Mesodermal cell (in vitro differentiated cells): ENCODE measurements around the gene LPCAT1.
"Not testable (repeated sequence)": the region's sequence is repeated elsewhere in the genome, so short reads cannot be mapped to it uniquely, and the experiment has no call there.

Source experiments
- H3K27ac ChIP-seq: 2 replicates; pipeline ENCODE4 v1.7.0; 2013; ENCODE audit warnings: mild to moderate bottlenecking, low read depth, low read length, moderate library complexity; ENCODE audit not compliant: severe bottlenecking
- H3K36me3 ChIP-seq: 2 replicates; pipeline ENCODE4 v1.7.1; 2013; ENCODE audit warnings: mild to moderate bottlenecking, low read length, moderate library complexity; ENCODE audit not compliant: control insufficient read depth, insufficient read depth
- H3K4me1 ChIP-seq: one replicate; pipeline ENCODE4 v1.7.1; 2013; ENCODE audit warnings: mild to moderate bottlenecking, low read length; ENCODE audit not compliant: insufficient read depth, control insufficient read depth, poor library complexity, severe bottlenecking
- H3K4me3 ChIP-seq: 2 replicates; pipeline ENCODE4 v1.7.0; 2013; ENCODE audit warnings: low read length, control low read depth, mild to moderate bottlenecking; ENCODE audit not compliant: insufficient read depth, poor library complexity, severe bottlenecking; ENCODE audit errors: extremely low read depth
- H3K9me3 ChIP-seq: 2 replicates; pipeline ENCODE4 v1.7.1; 2013; ENCODE audit warnings: mild to moderate bottlenecking, low read length, moderate library complexity; ENCODE audit not compliant: control insufficient read depth
- WGBS, 2 experiments: methylation state at CpG; one replicate each; pipeline ENCODE4 v1.1.5; 2013; ENCODE audit warnings: missing lambda C conversion rate in 2 of 2; ENCODE audit not compliant: insufficient coverage in 2 of 2; 5-methylcytosine and 5-hydroxymethylcytosine counted together

The LPCAT1 gene

GRCh38 chr5:1424716-1425115 is 99.0 kb downstream of the LPCAT1 start:
- Histone ChIP-seq H3K27ac (no peak overlapping the region), H3K36me3 (no peaks in the 10 kb centered on the region), H3K4me1 (no peaks in the 10 kb centered on the region), H3K4me3 (no peak overlapping the region), H3K9me3 (peaks cover 13% of the 10 kb centered on the region)
- 87 to 89% methylated on average over 9 of the region's 9 CpGs for WGBS, 2 experiments

GRCh38 chr5:1423901-1424603 is 99.7 kb downstream of the LPCAT1 start:
- WGBS, 2 experiments, result 75 to 78% methylated on average over 16 to 18 of the region's 19 CpGs
- H3K27ac ChIP-seq, result no peak overlapping the region

DNA sequence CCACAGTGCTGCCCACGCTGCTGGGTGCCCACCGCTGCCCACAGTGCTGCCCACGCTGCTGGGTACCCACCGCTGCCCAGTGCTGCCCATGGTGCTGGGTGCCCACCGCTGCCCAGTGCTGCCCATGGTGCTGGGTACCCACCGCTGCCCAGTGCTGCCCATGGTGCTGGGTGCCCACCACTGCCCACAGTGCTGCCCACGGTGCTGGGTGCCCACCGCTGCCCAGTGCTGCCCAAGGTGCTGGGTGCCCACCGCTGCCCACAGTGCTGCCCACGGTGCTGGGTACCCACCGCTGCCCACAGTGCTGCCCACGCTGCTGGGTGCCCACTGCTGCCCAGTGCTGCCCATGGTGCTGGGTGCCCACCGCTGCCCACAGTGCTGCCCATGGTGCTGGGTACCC is 101.2 kb downstream of the LPCAT1 start:
- H3K27ac ChIP-seq, H3K4me1 ChIP-seq, H3K4me3 ChIP-seq, H3K9me3 ChIP-seq, H3K36me3 ChIP-seq: not testable (repeated sequence)
- 69 to 81% methylated on average over 7 to 8 of the region's 13 CpGs for WGBS, 2 experiments

More at GRCh38 chr5:1423901-1424603, 99.7 kb downstream of the LPCAT1 start:
- no peak overlapping the region for H3K4me3 ChIP-seq
- no peaks in the 10 kb centered on the region for H3K4me1 ChIP-seq
- H3K9me3 ChIP-seq, result peaks cover 11% of the 10 kb centered on the region
- no peaks in the 10 kb centered on the region for H3K36me3 ChIP-seq

- Histone ChIP-seq H3K27ac (no peak overlapping the region), H3K36me3 (no peaks in the 10 kb centered on the region), H3K4me1 (no peaks in the 10 kb centered on the region), H3K9me3 (peaks cover 1% of the 10 kb centered on the region), H3K4me3 (no peak overlapping the region)
- 86 to 89% methylated on average over 24 to 29 of the region's 29 CpGs for WGBS, 2 experiments
Measured at GRCh38 chr5:1421521-1422341, 102.0 kb downstream of the LPCAT1 start.

DNA sequence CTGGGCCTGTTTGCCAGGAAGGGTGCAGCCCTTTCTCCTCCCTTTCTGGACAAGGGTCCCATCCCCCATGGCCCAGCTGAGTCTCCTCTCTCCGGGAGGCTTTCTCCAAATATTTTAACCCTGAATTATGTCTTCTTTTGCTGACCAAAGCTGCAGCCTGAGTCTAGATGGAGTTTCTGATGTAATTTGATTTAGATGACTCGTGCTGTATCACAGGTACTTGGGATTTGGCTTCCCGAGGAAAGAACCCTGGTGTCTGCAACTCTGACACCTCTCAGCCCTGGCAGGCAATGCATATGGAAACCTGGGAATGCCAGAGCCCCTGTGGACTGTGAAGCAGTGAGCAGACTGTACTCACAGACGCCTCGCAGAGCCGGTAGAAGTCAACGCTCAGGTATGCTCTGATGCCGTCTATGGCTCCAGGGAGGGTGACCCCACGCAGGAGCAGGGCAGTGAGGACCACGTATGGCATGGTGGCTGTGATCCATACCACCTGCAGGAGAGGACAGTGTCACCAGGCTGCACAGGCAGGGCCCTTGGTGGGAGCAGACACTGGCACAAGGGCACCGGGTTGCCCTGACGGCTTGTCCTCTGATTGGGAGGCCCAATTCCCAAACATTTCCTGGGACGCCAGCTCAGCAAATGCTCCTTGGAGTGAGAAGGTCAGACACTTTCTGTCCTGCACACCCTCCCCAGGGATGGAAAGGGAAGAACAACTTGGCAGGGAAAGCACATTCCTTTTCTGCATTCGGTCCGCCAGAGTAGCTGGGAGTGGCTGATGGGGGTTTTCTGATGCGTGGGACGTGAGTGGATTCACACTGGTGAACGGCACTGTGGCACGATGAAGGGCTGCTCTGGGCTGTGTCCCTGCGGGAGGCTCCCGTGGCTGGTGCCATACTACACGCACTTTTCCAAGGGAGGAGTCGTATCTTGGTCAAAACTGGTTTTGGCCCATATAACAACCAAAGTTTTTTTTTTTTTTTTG is 103.3 kb downstream of the LPCAT1 start:
- 82% methylated on average over 21 to 22 of the region's 23 CpGs for WGBS, 2 experiments
- H3K4me3 ChIP-seq, result no peak overlapping the region

DNA sequence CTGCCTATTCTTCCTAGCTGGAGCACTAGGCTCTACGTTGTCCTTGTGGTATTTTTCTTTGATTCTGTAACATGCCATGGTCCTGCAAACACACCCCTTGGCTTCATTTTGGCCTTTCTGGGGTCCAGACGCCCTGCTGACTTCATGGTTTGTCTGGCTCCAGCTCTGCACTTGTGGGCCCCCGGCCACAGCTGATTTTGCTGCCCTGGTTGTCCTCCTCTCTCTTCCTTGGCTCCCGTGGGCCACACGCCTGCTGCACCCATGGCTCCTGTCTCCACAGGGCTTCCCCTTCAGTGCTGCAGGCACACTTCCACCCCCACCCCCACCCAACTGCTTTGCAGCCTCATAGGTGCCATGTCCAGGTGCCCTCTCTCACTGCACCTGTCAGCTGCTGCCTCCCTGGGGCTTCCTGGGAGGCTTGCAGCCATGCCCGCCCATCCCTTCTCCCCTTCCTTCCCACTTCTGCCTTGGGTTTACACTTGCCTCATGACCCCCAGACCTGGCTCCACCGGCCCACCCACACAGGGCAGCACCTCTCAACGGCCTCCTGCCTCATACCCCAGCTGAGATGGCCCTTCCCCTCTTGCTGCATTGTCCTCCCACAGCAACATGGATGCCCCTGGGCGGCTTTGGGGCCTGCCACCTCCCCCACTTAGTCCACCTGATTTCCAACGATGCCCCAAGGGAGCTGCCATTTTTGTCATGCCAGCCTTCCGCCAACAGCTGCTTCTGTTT is 104.1 kb downstream of the LPCAT1 start:
- Histone ChIP-seq H3K27ac (no peak overlapping the region), H3K36me3 (no peaks in the 10 kb centered on the region), H3K9me3 (no peaks in the 10 kb centered on the region), H3K4me1 (no peaks in the 10 kb centered on the region), H3K4me3 (no peak overlapping the region)
- WGBS, 2 experiments, result 73 to 79% methylated on average over 11 of the region's 11 CpGs

More for the DNA sequence above, 103.3 kb downstream of the LPCAT1 start:
- Histone ChIP-seq H3K4me1 (no peaks in the 10 kb centered on the region), H3K27ac (no peak overlapping the region), H3K9me3 (no peaks in the 10 kb centered on the region), H3K36me3 (no peaks in the 10 kb centered on the region)

GRCh38 chr5:1418921-1419280 is 104.9 kb downstream of the LPCAT1 start:
- H3K27ac ChIP-seq, result no peak overlapping the region
- H3K36me3 ChIP-seq, result no peaks in the 10 kb centered on the region
- H3K4me1 ChIP-seq, result no peaks in the 10 kb centered on the region
- no peak overlapping the region for H3K4me3 ChIP-seq
- H3K9me3 ChIP-seq, result no peaks in the 10 kb centered on the region

GRCh38 chr5:1418238-1418920 is 105.4 kb downstream of the LPCAT1 start:
- H3K9me3 ChIP-seq, result no peaks in the 10 kb centered on the region
- H3K27ac ChIP-seq, result no peak overlapping the region
- no peak overlapping the region for H3K4me3 ChIP-seq
- 78% methylated on average over 2 of the region's 2 CpGs for WGBS, 2 experiments
- H3K36me3 ChIP-seq, result no peaks in the 10 kb centered on the region
- no peaks in the 10 kb centered on the region for H3K4me1 ChIP-seq

DNA sequence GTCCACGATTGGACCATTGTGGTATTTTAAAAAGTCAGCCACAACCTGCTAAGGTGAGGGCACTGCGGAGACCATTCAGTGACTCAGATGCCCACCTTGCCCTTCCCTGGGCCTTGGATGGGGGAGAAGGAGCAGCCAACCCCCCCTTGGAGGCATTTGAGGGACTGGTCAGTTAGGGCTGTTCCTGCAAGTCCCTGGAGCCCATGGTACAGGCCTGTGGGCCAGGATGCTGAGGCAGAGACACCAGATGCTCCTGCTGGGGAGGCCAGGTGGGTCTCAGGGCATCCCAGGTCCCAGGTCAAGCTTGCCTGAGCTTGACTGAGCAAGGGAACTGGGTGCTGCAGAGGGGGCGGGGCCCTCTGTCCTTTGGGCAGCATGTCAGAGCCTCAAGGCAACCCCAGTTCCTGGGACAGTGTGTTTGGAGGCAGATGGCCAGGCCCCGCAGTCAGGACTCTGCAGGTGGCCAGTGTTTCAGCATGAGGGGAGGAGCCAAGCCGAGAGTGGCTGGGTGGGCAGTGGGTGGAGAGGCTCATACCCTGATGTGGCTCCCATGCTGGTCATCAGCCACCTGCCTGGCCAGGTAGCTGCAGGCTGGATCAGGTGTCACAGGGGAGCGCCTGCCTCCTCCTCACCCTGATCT is 106.1 kb downstream of the LPCAT1 start:
- no peak overlapping the region for H3K27ac ChIP-seq
- H3K4me1 ChIP-seq, result no peaks in the 10 kb centered on the region
- WGBS, 2 experiments, result 47 to 53% methylated on average over 4 to 6 of the region's 6 CpGs
- H3K36me3 ChIP-seq, result no peaks in the 10 kb centered on the region
- no peaks in the 10 kb centered on the region for H3K9me3 ChIP-seq
- no peak overlapping the region for H3K4me3 ChIP-seq
